AG10803 (cell line): ENCODE results near the gene PTPRE.

ENCODE experiments used
- DNase-seq: peaks from one replicate; pipeline ENCODE4 v3.0.0; 2010; ENCODE audit warnings: low read depth
- H3K4me3 ChIP-seq: 2 replicates; pipeline ENCODE4 v1.5.1; 2011; ENCODE audit warnings: mild to moderate bottlenecking, low read length, control low read depth
- CTCF ChIP-seq: conservative IDR thresholded peaks from 2 replicates; pipeline ENCODE4 v1.5.1; 2011; ENCODE audit warnings: mild to moderate bottlenecking, low read length, control low read depth, inconsistent platforms

The PTPRE gene

GRCh38 chr10:128095027-128095752 is 188.3 kb downstream of the PTPRE start:
- no peak for TF ChIP-seq CTCF
- no peak for DNase-seq
- H3K4me3 ChIP-seq = no peak overlapping the region

GRCh38 chr10:128095753-128096469 is 189.0 kb downstream of the PTPRE start:
- H3K4me3 ChIP-seq = no peak overlapping the region
- DNase-seq = no peak
- no peak for TF ChIP-seq CTCF

GRCh38 chr10:128096486-128097199 is 189.7 kb downstream of the PTPRE start:
- no peak for TF ChIP-seq CTCF
- no peak overlapping the region for H3K4me3 ChIP-seq
- peak; percentile 74 for DNase-seq

- no peak overlapping the region for H3K4me3 ChIP-seq
- TF ChIP-seq CTCF = no peak
- no peak for DNase-seq
Observed at GRCh38 chr10:128097783-128098182, 190.9 kb downstream of the PTPRE start.

GRCh38 chr10:128098631-128099030 is 191.7 kb downstream of the PTPRE start:
- no peak for DNase-seq

GRCh38 chr10:128099901-128100300 is 193.0 kb downstream of the PTPRE start:
- DNase-seq = no peak
- TF ChIP-seq CTCF = no peak
- no peak overlapping the region for H3K4me3 ChIP-seq

More at GRCh38 chr10:128098631-128099030, 191.7 kb downstream of the PTPRE start:
- no peak for TF ChIP-seq CTCF
- no peak overlapping the region for H3K4me3 ChIP-seq

GRCh38 chr10:128101901-128102300 is 195.0 kb downstream of the PTPRE start:
- no peak for TF ChIP-seq CTCF
- no peak overlapping the region for H3K4me3 ChIP-seq
- no peak for DNase-seq
